H9 (cell line): ENCODE measurements around the gene SLC16A7. TPM values are rescaled to one million over a fixed set of nuclear protein-coding genes. Genes with fewer than 3 reads are reported as not detected.

Experiments used
- DNase-seq: peaks from one replicate; pipeline ENCODE4 v3.0.0-alpha.2; 2017
- H2AFZ ChIP-seq: one replicate; pipeline ENCODE4 v1.6.1; 2013; ENCODE audit warnings: mild to moderate bottlenecking, low read length, control low read depth, moderate library complexity
- H2AK5ac ChIP-seq: 2 replicates; pipeline ENCODE4 v1.6.1; 2013; ENCODE audit warnings: low read length, control low read depth, mixed read lengths; ENCODE audit not compliant: insufficient read length
- H2BK120ac ChIP-seq: one replicate; pipeline ENCODE4 v1.6.1; 2013; ENCODE audit warnings: low read depth, mild to moderate bottlenecking, low read length, control low read depth, inconsistent platforms; ENCODE audit not compliant: poor library complexity, severe bottlenecking
- H2BK12ac ChIP-seq: 2 replicates; pipeline ENCODE4 v1.6.1; 2013; ENCODE audit warnings: low read length, control low read depth, mixed read lengths, low read depth; ENCODE audit not compliant: insufficient read length
- H2BK15ac ChIP-seq: 2 replicates; pipeline ENCODE4 v1.6.1; 2013; ENCODE audit warnings: low read depth, low read length, control low read depth
- H2BK20ac ChIP-seq: one replicate; pipeline ENCODE4 v1.6.1; 2013; ENCODE audit warnings: low read depth, mild to moderate bottlenecking, low read length, control low read depth, inconsistent platforms; ENCODE audit not compliant: poor library complexity, severe bottlenecking
- H2BK5ac ChIP-seq: 2 replicates; pipeline ENCODE4 v1.6.1; 2013; ENCODE audit warnings: low read length, control low read depth, mixed read lengths; ENCODE audit not compliant: insufficient read length
- H3K14ac ChIP-seq: 2 replicates; pipeline ENCODE4 v1.6.1; 2013; ENCODE audit warnings: low read length, control low read depth; ENCODE audit not compliant: insufficient read depth
- H3K18ac ChIP-seq: 2 replicates; pipeline ENCODE4 v1.6.1; 2013; ENCODE audit warnings: low read depth, mild to moderate bottlenecking, mixed read lengths, low read length, control low read depth; ENCODE audit not compliant: insufficient read length
- H3K23ac ChIP-seq: 2 replicates; pipeline ENCODE4 v1.6.1; 2013; ENCODE audit warnings: low read length, control low read depth, mixed read lengths, low read depth; ENCODE audit not compliant: insufficient read length
- H3K23me2 ChIP-seq: 2 replicates; pipeline ENCODE4 v1.6.1; 2013; ENCODE audit warnings: low read depth, mild to moderate bottlenecking, mixed read lengths, low read length, control low read depth; ENCODE audit not compliant: insufficient read length, poor library complexity, severe bottlenecking
- H3K27ac ChIP-seq: 2 replicates; pipeline ENCODE4 v1.5.1; 2013; ENCODE audit warnings: low read length, control low read depth, mixed read lengths, low read depth; ENCODE audit not compliant: insufficient read length
- H3K27me3 ChIP-seq: 2 replicates; pipeline ENCODE4 v1.6.1; 2013; ENCODE audit warnings: low read length, control low read depth, inconsistent platforms; ENCODE audit not compliant: insufficient read depth
- H3K4ac ChIP-seq: 2 replicates; pipeline ENCODE4 v1.6.1; 2013; ENCODE audit warnings: low read depth, mild to moderate bottlenecking, control low read depth, inconsistent platforms, low read length, moderate library complexity
- H3K4me1 ChIP-seq: 2 replicates; pipeline ENCODE4 v1.6.1; 2013; ENCODE audit warnings: low read length, control low read depth, inconsistent platforms; ENCODE audit not compliant: insufficient read depth
- H3K4me2 ChIP-seq: 2 replicates; pipeline ENCODE4 v1.6.1; 2013; ENCODE audit warnings: low read length, control low read depth, mixed read lengths; ENCODE audit not compliant: insufficient read length, insufficient read depth
- H3K56ac ChIP-seq: 2 replicates; pipeline ENCODE4 v1.6.1; 2013; ENCODE audit warnings: low read depth, mild to moderate bottlenecking, mixed read lengths, low read length, control low read depth; ENCODE audit not compliant: insufficient read length
- H3K79me1 ChIP-seq: 2 replicates; pipeline ENCODE4 v1.6.1; 2013; ENCODE audit warnings: low read depth, mild to moderate bottlenecking, moderate library complexity, low read length, control low read depth, inconsistent platforms; ENCODE audit not compliant: insufficient read depth, poor library complexity, severe bottlenecking
- H3K79me2 ChIP-seq: 2 replicates; pipeline ENCODE4 v1.6.1; 2013; ENCODE audit warnings: low read length, control low read depth, inconsistent platforms; ENCODE audit not compliant: insufficient read depth
- H3K9ac ChIP-seq: 2 replicates; pipeline ENCODE4 v1.6.1; 2013; ENCODE audit warnings: low read length, control low read depth, mixed read lengths; ENCODE audit not compliant: insufficient read length; ENCODE audit errors: extremely low read depth
- H3K9me3 ChIP-seq: one replicate; pipeline ENCODE4 v1.6.1; 2013; ENCODE audit warnings: low read depth, low read length, inconsistent platforms; ENCODE audit not compliant: control insufficient read depth
- H3T11ph ChIP-seq: one replicate; pipeline ENCODE4 v1.6.1; 2013; ENCODE audit warnings: mild to moderate bottlenecking, low read length, control low read depth, inconsistent platforms
- H4K20me1 ChIP-seq: one replicate; pipeline ENCODE4 v1.6.1; 2013; ENCODE audit not compliant: control insufficient read depth, insufficient read length, insufficient read depth
- H4K5ac ChIP-seq: 2 replicates; pipeline ENCODE4 v1.6.1; 2013; ENCODE audit warnings: low read depth, mild to moderate bottlenecking, mixed read lengths, low read length, control low read depth; ENCODE audit not compliant: insufficient read length
- H4K8ac ChIP-seq: replicated peaks from 2 replicates; pipeline ENCODE4 v1.6.1; 2013; ENCODE audit warnings: low read length, control low read depth, mixed read lengths, low read depth; ENCODE audit not compliant: insufficient read length
- H4K91ac ChIP-seq: 2 replicates; pipeline ENCODE4 v1.6.1; 2013; ENCODE audit warnings: low read depth, mild to moderate bottlenecking, moderate library complexity, mixed read lengths, low read length, control low read depth; ENCODE audit not compliant: insufficient read length
- H3K27ac Mint-ChIP-seq, 3 experiments: 2 replicates in 2 of 3; 3 replicates in 1 of 3; pipeline ENCODE4 v1.8.0; 2020 to 2021; ENCODE audit warnings: mixed read lengths in 3 of 3, mild to moderate bottlenecking in 1 of 3, moderate library complexity in 1 of 3
- H3K27me3 Mint-ChIP-seq: 2 replicates; pipeline ENCODE4 v1.8.0; 2021; ENCODE audit warnings: low read depth, mild to moderate bottlenecking, moderate library complexity, mixed read lengths
- H3K36me3 Mint-ChIP-seq, 3 experiments: 2 replicates in 2 of 3; 3 replicates in 1 of 3; pipeline ENCODE4 v1.8.0; 2020 to 2021; ENCODE audit warnings: low read depth in 3 of 3, mixed read lengths in 3 of 3; ENCODE audit not compliant: insufficient read depth in 1 of 3
- H3K4me1 Mint-ChIP-seq, 2 experiments: 2 replicates each; pipeline ENCODE4 v1.8.0; 2020; ENCODE audit warnings: mixed read lengths in 2 of 2
- H3K4me3 Mint-ChIP-seq, 2 experiments: 2 replicates in 1 of 2; 3 replicates in 1 of 2; pipeline ENCODE4 v1.8.0; 2020 to 2021; ENCODE audit warnings: mild to moderate bottlenecking in 2 of 2, mixed read lengths in 2 of 2, moderate library complexity in 1 of 2
- H3K9me3 Mint-ChIP-seq, 2 experiments: 2 replicates in 1 of 2; 3 replicates in 1 of 2; pipeline ENCODE4 v1.8.0; 2020; ENCODE audit warnings: mild to moderate bottlenecking in 2 of 2, mixed read lengths in 2 of 2, moderate library complexity in 1 of 2
- WGBS: extraction: QIAGEN DNeasy Blood & Tissue Kit; methylation state at CpG from one replicate; pipeline ENCODE4 v1.1.7; 2013; ENCODE audit warnings: missing lambda C conversion rate, low lambda C conversion rate, mixed read lengths; ENCODE audit not compliant: insufficient read length; ENCODE audit errors: extremely low coverage; 5-methylcytosine and 5-hydroxymethylcytosine counted together
- total RNA-seq: library from RNA; stranded (reverse); gene quantifications from 2 replicates; pipeline ENCODE4 v1.2.1, GENCODE V29; 2021
- TF ChIP-seq, protein P1 (sequence below): fragments of 200-600 bp; sonication (generic); conservative IDR thresholded peaks from 3 replicates; pipeline ENCODE4 v1.8.0; 2021; ENCODE audit warnings: antibody characterized with exemption, mild to moderate bottlenecking

The SLC16A7 gene
- total RNA-seq, 1 experiment from 2014 or later, result 2.2 TPM

DNA sequence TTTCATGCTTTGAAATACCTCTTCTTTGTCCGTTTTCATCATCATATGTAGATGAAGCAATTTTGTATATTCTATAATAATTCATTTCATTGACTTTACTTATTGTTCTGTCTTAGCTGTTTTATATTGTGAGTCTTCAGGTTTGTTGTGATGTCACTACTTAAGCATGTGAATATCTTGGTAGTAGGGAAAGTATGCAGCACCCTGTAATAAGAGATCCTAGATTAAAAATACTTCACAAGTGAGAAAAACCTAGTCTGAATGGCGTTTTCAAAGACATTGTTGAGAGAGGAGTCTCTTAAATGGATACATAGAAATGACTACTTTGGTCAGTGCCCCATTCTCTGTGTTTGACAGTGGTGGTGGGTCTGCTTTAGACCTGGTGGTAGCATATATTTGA is 61.4 kb downstream of the SLC16A7 start:
- Histone ChIP-seq H3K4me1 (no peaks in the 10 kb centered on the region; the same call in 1 of the 2 replicates), H3K4me2 (no peak overlapping the region), H2AFZ (no peak overlapping the region), H2BK20ac (no peak overlapping the region), H3K79me1 (no peaks in the 10 kb centered on the region), H3K18ac (no peak overlapping the region), H2AK5ac (no peak overlapping the region), H3K9ac (no peak overlapping the region), H4K5ac (no peak overlapping the region), H3K27me3 (no peaks in the 10 kb centered on the region), H4K91ac (no peak overlapping the region), H2BK5ac (no peak overlapping the region), H2BK120ac (no peak overlapping the region), H3K56ac (no peak overlapping the region), H3K27ac (no peak overlapping the region), H4K8ac (no peak overlapping the region), H3K23ac (no peak overlapping the region), H3K23me2 (no peaks in the 10 kb centered on the region), H4K20me1 (no peaks in the 10 kb centered on the region), H2BK12ac (no peak overlapping the region), H3K14ac (no peak overlapping the region), H3K79me2 (no peaks in the 10 kb centered on the region), H3K4ac (no peak overlapping the region), H3T11ph (no peak overlapping the region), H3K9me3 (no peaks in the 10 kb centered on the region), H2BK15ac (no peak overlapping the region)
- H3K27me3 Mint-ChIP-seq, result no peaks in the 10 kb centered on the region
- WGBS, result no CpG with 5 or more reads among the region's 2 CpGs
- H3K36me3 Mint-ChIP-seq, result no peaks in the 10 kb centered on the region
- TF ChIP-seq, protein P1, sequence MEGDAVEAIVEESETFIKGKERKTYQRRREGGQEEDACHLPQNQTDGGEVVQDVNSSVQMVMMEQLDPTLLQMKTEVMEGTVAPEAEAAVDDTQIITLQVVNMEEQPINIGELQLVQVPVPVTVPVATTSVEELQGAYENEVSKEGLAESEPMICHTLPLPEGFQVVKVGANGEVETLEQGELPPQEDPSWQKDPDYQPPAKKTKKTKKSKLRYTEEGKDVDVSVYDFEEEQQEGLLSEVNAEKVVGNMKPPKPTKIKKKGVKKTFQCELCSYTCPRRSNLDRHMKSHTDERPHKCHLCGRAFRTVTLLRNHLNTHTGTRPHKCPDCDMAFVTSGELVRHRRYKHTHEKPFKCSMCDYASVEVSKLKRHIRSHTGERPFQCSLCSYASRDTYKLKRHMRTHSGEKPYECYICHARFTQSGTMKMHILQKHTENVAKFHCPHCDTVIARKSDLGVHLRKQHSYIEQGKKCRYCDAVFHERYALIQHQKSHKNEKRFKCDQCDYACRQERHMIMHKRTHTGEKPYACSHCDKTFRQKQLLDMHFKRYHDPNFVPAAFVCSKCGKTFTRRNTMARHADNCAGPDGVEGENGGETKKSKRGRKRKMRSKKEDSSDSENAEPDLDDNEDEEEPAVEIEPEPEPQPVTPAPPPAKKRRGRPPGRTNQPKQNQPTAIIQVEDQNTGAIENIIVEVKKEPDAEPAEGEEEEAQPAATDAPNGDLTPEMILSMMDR, result no peak
- H3K4me1 Mint-ChIP-seq, result no peaks in the 10 kb centered on the region
- no peaks in the 10 kb centered on the region for H3K9me3 Mint-ChIP-seq
- no peak overlapping the region for H3K27ac Mint-ChIP-seq
- DNase-seq, result no peak
- no peak overlapping the region for H3K4me3 Mint-ChIP-seq
